H1 (cell line): ENCODE measurements around the gene ASIP. TPM values are rescaled to one million over a fixed set of nuclear protein-coding genes. Genes with fewer than 3 reads are reported as not detected.

Source experiments
- CTCF ChIA-PET: fragments of 300-600 bp; sonication (Branson Sonifier 250); formaldehyde crosslinking; loops from one replicate; lab custom pipeline; 2021; ENCODE audit not compliant: partially characterized antibody; lab: Charles Lee
- POLR2A ChIA-PET: fragments of 300-600 bp; sonication (Branson Sonifier 250); formaldehyde crosslinking; loops from one replicate; lab custom pipeline; 2021; ENCODE audit warnings: inconsistent platforms; ENCODE audit not compliant: partially characterized antibody; lab: Charles Lee
- DNase-seq, 2 experiments: peaks; one replicate each; pipeline versions ENCODE4 v3.0.0 to v3.0.0-alpha.2; 2010 to 2022; ENCODE audit warnings: low spot score in 2 of 2, low read depth in 1 of 2, mixed read lengths in 1 of 2
- FAIRE-seq: peaks from 2 replicates; lab custom pipeline; 2011; peaks lifted over from hg19 to GRCh38; lab: Jason Lieb, UNC
- H2AFZ ChIP-seq: 2 replicates; pipeline ENCODE4 v1.8.1; 2012; ENCODE audit warnings: low read length, inconsistent platforms
- H2AK5ac ChIP-seq: 2 replicates; pipeline ENCODE4 v1.6.1; 2013; ENCODE audit warnings: low read depth, low read length
- H2BK120ac ChIP-seq: replicated peaks from 2 replicates; pipeline ENCODE3; 2013; ENCODE audit warnings: low read depth, low read length, inconsistent platforms
- H2BK12ac ChIP-seq: 2 replicates; pipeline ENCODE4 v1.6.1; 2013; ENCODE audit warnings: low read depth, low read length
- H2BK15ac ChIP-seq: 2 replicates; pipeline ENCODE4 v1.6.1; 2013; ENCODE audit warnings: low read length
- H2BK20ac ChIP-seq: 2 replicates; pipeline ENCODE4 v1.6.1; 2013; ENCODE audit warnings: low read length
- H2BK5ac ChIP-seq: 2 replicates; pipeline ENCODE4 v1.6.1; 2013; ENCODE audit warnings: low read depth, low read length
- H3K14ac ChIP-seq: 2 replicates; pipeline ENCODE4 v1.6.1; 2013; ENCODE audit warnings: inconsistent platforms; ENCODE audit not compliant: insufficient read length
- H3K18ac ChIP-seq: 2 replicates; pipeline ENCODE4 v1.6.1; 2013; ENCODE audit warnings: low read length; ENCODE audit errors: extremely low read depth
- H3K23ac ChIP-seq: 2 replicates; pipeline ENCODE4 v1.6.1; 2013; ENCODE audit warnings: inconsistent platforms; ENCODE audit not compliant: insufficient read length
- H3K23me2 ChIP-seq: 2 replicates; pipeline ENCODE4 v1.6.1; 2013; ENCODE audit warnings: low read depth, low read length
- H3K27ac ChIP-seq: 2 replicates; pipeline ENCODE4 v1.6.1; 2011; ENCODE audit warnings: low read depth, low read length, inconsistent platforms
- H3K27me3 ChIP-seq, 4 experiments: replicated peaks in 1 of 4; 1 replicate in 1 of 4; 2 replicates in 3 of 4; pipeline versions ENCODE4 v1.6.1 to v1.8.1; 2011 to 2013; ENCODE audit warnings: low read length in 3 of 4, mild to moderate bottlenecking in 3 of 4, inconsistent platforms in 2 of 4, mixed read lengths in 2 of 4, moderate library complexity in 1 of 4; ENCODE audit not compliant: control insufficient read depth in 3 of 4, insufficient read depth in 3 of 4; ENCODE audit errors: extremely low read depth in 1 of 4
- H3K36me3 ChIP-seq, 4 experiments: 2 replicates each; pipeline versions ENCODE4 v1.6.1 to v1.8.1; 2011 to 2013; ENCODE audit warnings: mild to moderate bottlenecking in 4 of 4, low read length in 3 of 4, moderate library complexity in 2 of 4, control low read depth in 1 of 4, inconsistent platforms in 1 of 4; ENCODE audit not compliant: insufficient read depth in 4 of 4, control insufficient read depth in 2 of 4
- H3K4ac ChIP-seq: replicated peaks from 2 replicates; pipeline ENCODE3; 2013; ENCODE audit warnings: low read length, low read depth, mixed read lengths, inconsistent platforms; ENCODE audit not compliant: insufficient read length
- H3K4me1 ChIP-seq, 4 experiments: replicated peaks in 1 of 4; 1 replicate in 1 of 4; 2 replicates in 3 of 4; pipeline versions ENCODE4 v1.6.1 to v1.8.1; 2011 to 2013; ENCODE audit warnings: low read length in 3 of 4, inconsistent platforms in 2 of 4, mixed read lengths in 1 of 4; ENCODE audit not compliant: insufficient read depth in 4 of 4, control insufficient read depth in 3 of 4
- H3K4me2 ChIP-seq, 2 experiments: 2 replicates each; pipeline versions ENCODE4 v1.6.1 to v1.8.1; 2011 to 2013; ENCODE audit warnings: low read depth in 2 of 2, low read length in 2 of 2, control low read depth in 1 of 2, inconsistent platforms in 1 of 2, mild to moderate bottlenecking in 1 of 2; ENCODE audit not compliant: insufficient read depth in 1 of 2
- H3K4me3 ChIP-seq, 4 experiments: fragments of 200-600, 300-600 bp in 1 of 4; sonication (generic), shearing (Covaris generic), sonication (Bioruptor Twin) in 1 of 4; 2 replicates each; pipeline versions ENCODE4 v1.5.1 to v1.8.1; 2011 to 2016; ENCODE audit warnings: low read length in 4 of 4, low read depth in 3 of 4, control low read depth in 2 of 4, inconsistent platforms in 2 of 4, mild to moderate bottlenecking in 2 of 4, mixed read lengths in 1 of 4, moderate library complexity in 1 of 4; ENCODE audit not compliant: insufficient read depth in 2 of 4; ENCODE audit errors: extremely low read depth in 1 of 4
- H3K56ac ChIP-seq: replicated peaks from 2 replicates; pipeline ENCODE3; 2013; ENCODE audit warnings: low read depth, mild to moderate bottlenecking, mixed read lengths, low read length, inconsistent platforms; ENCODE audit not compliant: insufficient read length
- H3K79me1 ChIP-seq: 2 replicates; pipeline ENCODE4 v1.6.1; 2013; ENCODE audit warnings: low read depth, low read length, control low read depth
- H3K79me2 ChIP-seq, 2 experiments: 2 replicates each; pipeline versions ENCODE4 v1.6.1 to v1.8.1; 2012 to 2013; ENCODE audit warnings: low read length in 2 of 2, mild to moderate bottlenecking in 2 of 2, inconsistent platforms in 1 of 2; ENCODE audit not compliant: insufficient read depth in 2 of 2, control insufficient read depth in 1 of 2
- H3K9ac ChIP-seq, 4 experiments: replicated peaks in 1 of 4; 1 replicate in 1 of 4; 2 replicates in 3 of 4; pipeline versions ENCODE4 v1.6.1 to v1.8.1; 2011 to 2013; ENCODE audit warnings: low read depth in 3 of 4, low read length in 3 of 4, control low read depth in 2 of 4, mild to moderate bottlenecking in 2 of 4, moderate library complexity in 2 of 4, inconsistent platforms in 1 of 4; ENCODE audit errors: extremely low read depth in 1 of 4
- H3K9me3 ChIP-seq, 2 experiments: 2 replicates each; pipeline versions ENCODE4 v1.6.1 to v1.8.1; 2012 to 2013; ENCODE audit warnings: mild to moderate bottlenecking in 2 of 2, moderate library complexity in 2 of 2, control low read depth in 1 of 2, inconsistent platforms in 1 of 2, low read depth in 1 of 2, low read length in 1 of 2, mixed read lengths in 1 of 2; ENCODE audit not compliant: insufficient read depth in 2 of 2
- H4K20me1 ChIP-seq, 2 experiments: replicated peaks in 1 of 2; 2 replicates each; pipeline versions ENCODE3 to v1.8.1; 2011 to 2013; ENCODE audit warnings: inconsistent platforms in 2 of 2, low read length in 2 of 2, mild to moderate bottlenecking in 1 of 2; ENCODE audit not compliant: insufficient read depth in 2 of 2, control insufficient read depth in 1 of 2
- H4K5ac ChIP-seq: 2 replicates; pipeline ENCODE4 v1.6.1; 2013; ENCODE audit warnings: low read length, low read depth, mixed read lengths, inconsistent platforms; ENCODE audit not compliant: insufficient read length
- H4K8ac ChIP-seq: 2 replicates; pipeline ENCODE4 v1.8.0; 2013; ENCODE audit warnings: mild to moderate bottlenecking, moderate library complexity, low read length, inconsistent platforms; ENCODE audit not compliant: insufficient read depth; ENCODE audit errors: extremely low read depth
- H4K91ac ChIP-seq: replicated peaks from 2 replicates; pipeline ENCODE3; 2013; ENCODE audit warnings: low read length, mixed read lengths, inconsistent platforms; ENCODE audit not compliant: insufficient read length
- BCL11A ChIP-seq, 2 experiments: IDR thresholded peaks; one replicate each; pipeline ENCODE4 v1.6.1; 2011; ENCODE audit warnings: low read depth in 2 of 2, low read length in 2 of 2, mild to moderate bottlenecking in 2 of 2
- CREB1 ChIP-seq: IDR thresholded peaks from 2 replicates; pipeline ENCODE4 v1.6.1; 2012; ENCODE audit warnings: inconsistent platforms
- EGR1 ChIP-seq: IDR thresholded peaks from 2 replicates; pipeline ENCODE4 v1.6.1; 2011; ENCODE audit warnings: low read depth, low read length, borderline replicate concordance
- RAD21 ChIP-seq, 2 experiments: IDR thresholded peaks in 1 of 2; conservative IDR thresholded peaks in 1 of 2; 2 replicates each; pipeline ENCODE4 v1.6.1; 2011; ENCODE audit warnings: low read depth in 2 of 2, low read length in 2 of 2, improper control_type of control experiment in 1 of 2, inconsistent platforms in 1 of 2, mild to moderate bottlenecking in 1 of 2, moderate library complexity in 1 of 2
- TAF1 ChIP-seq: IDR thresholded peaks from 2 replicates; pipeline ENCODE4 v1.6.1; 2011; ENCODE audit warnings: mild to moderate bottlenecking, low read depth, low read length
- TEAD4 ChIP-seq: IDR thresholded peaks from 2 replicates; pipeline ENCODE4 v1.6.1; 2012; ENCODE audit warnings: low read depth, low read length, inconsistent platforms, mixed read lengths
- WGBS, 2 experiments: shearing (Covaris generic) in 1 of 2; methylation state at CpG; one replicate each; pipeline versions ENCODE4 v1.1.6 to v1.1.7; 2013 to 2015; ENCODE audit warnings: low lambda C conversion rate in 2 of 2, mixed read lengths in 2 of 2, inconsistent platforms in 1 of 2, low coverage in 1 of 2, missing lambda C conversion rate in 1 of 2; ENCODE audit not compliant: insufficient replicate concordance in 2 of 2, insufficient coverage in 1 of 2, insufficient read length in 1 of 2; ENCODE audit errors: extremely low coverage in 1 of 2, missing lambda C conversion rate in 1 of 2; 5-methylcytosine and 5-hydroxymethylcytosine counted together
- polyA plus RNA-seq, 7 experiments: library from polyadenylated mRNA; depleted of rRNA in 3 of 7; stranded (reverse) in 5 of 7; unstranded in 2 of 7; fragments of >200 nt in 5 of 7; fragments of 200-250 nt in 2 of 7; gene quantifications; 1 replicate in 5 of 7; 2 replicates in 1 of 7; 4 replicates in 1 of 7; pipeline versions ENCODE4 v1.2.1 to v1.2.3, GENCODE V29; 2011 to 2013; ENCODE audit warnings: missing spikeins in 2 of 7, mixed read lengths in 2 of 7
- total RNA-seq: library from RNA; stranded (reverse); fragmentation: NEBNext Ultra II Directional; extraction: Animal tissue kit (Norgen Biotek cat#: 25700); gene quantifications from 2 replicates; pipeline ENCODE4 v1.2.1, GENCODE V29; 2021

ASIP gene
- total and polyA plus RNA-seq, 2 of the 8 experiments (the other 6 are each of a cell fraction or from before 2014, with no cell fraction given): not detected

DNA sequence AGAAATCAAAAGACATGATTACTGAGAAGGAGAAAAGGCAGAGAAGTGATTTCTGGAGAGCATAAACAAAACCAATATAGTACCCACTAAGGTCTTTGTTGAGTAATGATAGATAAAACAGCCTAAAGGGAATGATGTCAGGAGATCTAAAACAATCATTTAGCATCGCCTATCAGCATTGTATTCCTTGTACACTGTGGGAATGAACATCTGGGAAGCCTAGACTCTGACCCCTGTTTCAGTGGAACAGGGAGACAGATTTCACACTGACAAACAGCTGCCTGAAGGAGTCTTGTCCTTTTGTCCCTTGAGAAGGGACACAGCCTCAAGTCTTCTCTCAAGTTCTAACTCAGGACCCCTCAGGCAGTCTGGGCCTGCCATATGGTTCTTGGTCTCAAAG, 1.7 kb downstream of the ASIP start:
- Histone ChIP-seq H4K91ac (no peak overlapping the region), H3K79me1 (no peaks in the 10 kb centered on the region), H2BK12ac (no peak overlapping the region), H2BK120ac (no peak overlapping the region), H2BK20ac (no peak overlapping the region), H3K9me3 (no peaks in the 10 kb centered on the region), H4K5ac (no peak overlapping the region), H3K9ac (no peak overlapping the region), H3K23me2 (no peaks in the 10 kb centered on the region), H3K4me2 (no peak overlapping the region), H4K8ac (no peak overlapping the region), H3K14ac (no peak overlapping the region), H3K36me3 (no peaks in the 10 kb centered on the region), H3K27ac (no peak overlapping the region), H3K23ac (no peak overlapping the region), H3K27me3 (no peaks in the 10 kb centered on the region), H3K4me1 (no peaks in the 10 kb centered on the region), H2AK5ac (no peak overlapping the region), H3K79me2 (no peaks in the 10 kb centered on the region), H2BK15ac (no peak overlapping the region), H2AFZ (no peak overlapping the region), H3K18ac (no peak overlapping the region), H4K20me1 (no peaks in the 10 kb centered on the region), H2BK5ac (no peak overlapping the region), H3K4ac (no peak overlapping the region), H3K4me3 (no peak overlapping the region), H3K56ac (no peak overlapping the region)
- WGBS, 2 experiments: 86% methylated on average over 1 of the region's 1 CpG; no CpG with 5 or more reads in 1 of the 2 experiments
- TF ChIP-seq RAD21 (IDR thresholded peaks at IDR 0.05 in 1 of 2, conservative IDR thresholded peaks at IDR 0.05 in 1 of 2; ENCODE audit: low read depth in 2 of 2, low read length in 2 of 2): no peak
- TF ChIP-seq BCL11A (IDR thresholded peaks at IDR 0.05; ENCODE audit: low read depth in 2 of 2, low read length in 2 of 2): no peak
- no peak for TF ChIP-seq CREB1
- TF ChIP-seq TEAD4: no peak
- no peak for TF ChIP-seq EGR1
- no peak for TF ChIP-seq TAF1
- DNase-seq (no peak), FAIRE-seq (no peak)
- ChIA-PET CTCF (interaction anchor here (1.3 kb wide), 1 partner anchor 13 kb away, joined by 7 read pairs; no protein-coding TSS in a partner anchor), POLR2A (no interaction called here)
